Rectal smooth muscle tissue (tissue), 1 donor: Measurements from ENCODE around the gene TMEM106C.

Experiments
- H3K27ac ChIP-seq: one replicate; pipeline ENCODE4 v1.7.0; 2013; ENCODE audit warnings: low read depth, low read length, inconsistent platforms
- H3K27me3 ChIP-seq: one replicate; pipeline ENCODE4 v1.7.0; 2013; ENCODE audit warnings: low read length; ENCODE audit not compliant: control insufficient read depth, insufficient read depth
- H3K36me3 ChIP-seq: one replicate; pipeline ENCODE4 v1.7.0; 2013; ENCODE audit warnings: low read length; ENCODE audit not compliant: control insufficient read depth, insufficient read depth
- H3K4me1 ChIP-seq: one replicate; pipeline ENCODE4 v1.7.0; 2013; ENCODE audit warnings: low read length; ENCODE audit not compliant: control insufficient read depth, insufficient read depth
- H3K4me3 ChIP-seq: one replicate; pipeline ENCODE4 v1.7.0; 2013; ENCODE audit warnings: low read length
- H3K9ac ChIP-seq: one replicate; pipeline ENCODE4 v1.7.0; 2013; ENCODE audit warnings: low read length

TMEM106C gene

GRCh38 chr12:47975816-47976215 lies 12.4 kb downstream of the TMEM106C start:
- Histone ChIP-seq H3K27ac (no peak overlapping the region), H3K4me3 (no peak overlapping the region), H3K36me3 (no peaks in the 10 kb centered on the region), H3K9ac (no peak overlapping the region), H3K4me1 (no peaks in the 10 kb centered on the region), H3K27me3 (no peaks in the 10 kb centered on the region)

- Histone ChIP-seq H3K4me1 (no peaks in the 10 kb centered on the region), H3K4me3 (no peak overlapping the region), H3K27me3 (no peaks in the 10 kb centered on the region), H3K27ac (no peak overlapping the region), H3K36me3 (no peaks in the 10 kb centered on the region), H3K9ac (no peak overlapping the region)
Observed at GRCh38 chr12:47977046-47977771, 13.8 kb downstream of the TMEM106C start.

GRCh38 chr12:47977772-47978597 lies 14.6 kb downstream of the TMEM106C start:
- Histone ChIP-seq H3K36me3 (no peaks in the 10 kb centered on the region), H3K9ac (no peak overlapping the region), H3K27ac (no peak overlapping the region), H3K4me1 (no peaks in the 10 kb centered on the region), H3K4me3 (no peak overlapping the region), H3K27me3 (no peaks in the 10 kb centered on the region)

GRCh38 chr12:47978598-47978873 lies 15.1 kb downstream of the TMEM106C start:
- Histone ChIP-seq H3K4me1 (no peaks in the 10 kb centered on the region), H3K36me3 (no peaks in the 10 kb centered on the region), H3K27ac (no peak overlapping the region), H3K4me3 (no peak overlapping the region), H3K27me3 (no peaks in the 10 kb centered on the region), H3K9ac (no peak overlapping the region)

GRCh38 chr12:47979166-47979565 lies 15.8 kb downstream of the TMEM106C start:
- Histone ChIP-seq H3K36me3 (no peaks in the 10 kb centered on the region), H3K27ac (no peak overlapping the region), H3K4me1 (no peaks in the 10 kb centered on the region), H3K9ac (no peak overlapping the region), H3K4me3 (no peak overlapping the region), H3K27me3 (no peaks in the 10 kb centered on the region)

GRCh38 chr12:47979686-47980085 lies 16.3 kb downstream of the TMEM106C start:
- H3K9ac ChIP-seq, result no peak overlapping the region
- no peaks in the 10 kb centered on the region for H3K4me1 ChIP-seq
- no peaks in the 10 kb centered on the region for H3K36me3 ChIP-seq
- no peaks in the 10 kb centered on the region for H3K27me3 ChIP-seq
- no peak overlapping the region for H3K4me3 ChIP-seq
- H3K27ac ChIP-seq, result no peak overlapping the region

- H3K27me3 ChIP-seq, result no peaks in the 10 kb centered on the region
- no peaks in the 10 kb centered on the region for H3K36me3 ChIP-seq
- H3K9ac ChIP-seq, result no peak overlapping the region
- H3K4me3 ChIP-seq, result no peak overlapping the region
- no peak overlapping the region for H3K27ac ChIP-seq
- no peaks in the 10 kb centered on the region for H3K4me1 ChIP-seq
Observed at GRCh38 chr12:47980197-47980596, 16.8 kb downstream of the TMEM106C start.

GRCh38 chr12:47980779-47981495 lies 17.5 kb downstream of the TMEM106C start:
- H3K27ac ChIP-seq, result no peak overlapping the region
- no peaks in the 10 kb centered on the region for H3K36me3 ChIP-seq
- no peak overlapping the region for H3K4me3 ChIP-seq
- no peaks in the 10 kb centered on the region for H3K4me1 ChIP-seq
- no peak overlapping the region for H3K9ac ChIP-seq
- H3K27me3 ChIP-seq, result no peaks in the 10 kb centered on the region

- Histone ChIP-seq H3K4me1 (no peaks in the 10 kb centered on the region), H3K27ac (no peak overlapping the region), H3K9ac (no peak overlapping the region), H3K36me3 (no peaks in the 10 kb centered on the region), H3K4me3 (no peak overlapping the region), H3K27me3 (no peaks in the 10 kb centered on the region)
Observed at GRCh38 chr12:47981496-47982260, 18.3 kb downstream of the TMEM106C start.

GRCh38 chr12:47982311-47982710 lies 18.9 kb downstream of the TMEM106C start:
- Histone ChIP-seq H3K9ac (no peak overlapping the region), H3K27me3 (no peaks in the 10 kb centered on the region), H3K4me1 (no peaks in the 10 kb centered on the region), H3K36me3 (no peaks in the 10 kb centered on the region), H3K27ac (no peak overlapping the region), H3K4me3 (no peak overlapping the region)

- Histone ChIP-seq H3K27ac (no peak overlapping the region), H3K36me3 (no peaks in the 10 kb centered on the region), H3K27me3 (no peaks in the 10 kb centered on the region), H3K4me1 (no peaks in the 10 kb centered on the region), H3K9ac (no peak overlapping the region), H3K4me3 (no peak overlapping the region)
Observed at GRCh38 chr12:47982770-47983169, 19.4 kb downstream of the TMEM106C start.

- Histone ChIP-seq H3K27me3 (no peaks in the 10 kb centered on the region), H3K4me3 (no peak overlapping the region), H3K9ac (no peak overlapping the region), H3K36me3 (no peaks in the 10 kb centered on the region), H3K4me1 (no peaks in the 10 kb centered on the region), H3K27ac (no peak overlapping the region)
Observed at GRCh38 chr12:47983541-47984115, 20.2 kb downstream of the TMEM106C start.
